ENCODE measurements around the gene AASDHPPT. TPM values are rescaled to one million over a fixed set of nuclear protein-coding genes. Genes with fewer than 3 reads are reported as not detected.

The AASDHPPT gene
- total RNA-seq, 1 donor from 2014 or later: 48.8 TPM

- H3K4me3 ChIP-seq (ENCODE audit: low read depth, low read length): no peak overlapping the region
- TF ChIP-seq, protein P1, sequence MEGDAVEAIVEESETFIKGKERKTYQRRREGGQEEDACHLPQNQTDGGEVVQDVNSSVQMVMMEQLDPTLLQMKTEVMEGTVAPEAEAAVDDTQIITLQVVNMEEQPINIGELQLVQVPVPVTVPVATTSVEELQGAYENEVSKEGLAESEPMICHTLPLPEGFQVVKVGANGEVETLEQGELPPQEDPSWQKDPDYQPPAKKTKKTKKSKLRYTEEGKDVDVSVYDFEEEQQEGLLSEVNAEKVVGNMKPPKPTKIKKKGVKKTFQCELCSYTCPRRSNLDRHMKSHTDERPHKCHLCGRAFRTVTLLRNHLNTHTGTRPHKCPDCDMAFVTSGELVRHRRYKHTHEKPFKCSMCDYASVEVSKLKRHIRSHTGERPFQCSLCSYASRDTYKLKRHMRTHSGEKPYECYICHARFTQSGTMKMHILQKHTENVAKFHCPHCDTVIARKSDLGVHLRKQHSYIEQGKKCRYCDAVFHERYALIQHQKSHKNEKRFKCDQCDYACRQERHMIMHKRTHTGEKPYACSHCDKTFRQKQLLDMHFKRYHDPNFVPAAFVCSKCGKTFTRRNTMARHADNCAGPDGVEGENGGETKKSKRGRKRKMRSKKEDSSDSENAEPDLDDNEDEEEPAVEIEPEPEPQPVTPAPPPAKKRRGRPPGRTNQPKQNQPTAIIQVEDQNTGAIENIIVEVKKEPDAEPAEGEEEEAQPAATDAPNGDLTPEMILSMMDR (conservative IDR thresholded peaks at IDR 0.05; ENCODE audit: low read depth, low read length): no peak
- no peak for DNase-seq (ENCODE audit: low read depth)
These were observed 21.6 kb downstream of the AASDHPPT start for GRCh38 chr11:106098893-106099553.

- no peak for DNase-seq (ENCODE audit: low read depth)
- TF ChIP-seq, protein P1 (conservative IDR thresholded peaks at IDR 0.05; ENCODE audit: low read depth, low read length): no peak
- no peak overlapping the region for H3K4me3 ChIP-seq (ENCODE audit: low read depth, low read length)
These were observed 23.9 kb downstream of the AASDHPPT start for GRCh38 chr11:106101370-106101769.

DNA sequence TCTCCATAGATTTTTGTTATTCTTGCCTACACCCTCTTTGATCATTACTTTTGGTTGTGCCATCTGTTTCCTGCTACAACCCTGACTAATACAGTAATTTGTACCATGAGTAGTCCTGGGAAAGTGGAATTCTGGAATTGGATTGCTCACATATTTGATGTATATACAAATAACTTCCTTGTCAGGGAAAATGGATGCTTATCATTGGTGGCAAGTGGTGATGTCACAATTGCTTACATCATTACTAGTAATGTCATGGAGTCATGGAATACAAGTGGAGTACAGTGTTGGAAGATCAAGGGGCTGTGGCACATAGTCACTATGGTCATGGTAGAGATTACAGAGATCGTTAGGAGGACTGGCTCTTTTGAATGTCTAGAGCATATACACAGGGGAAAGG lies 24.4 kb downstream of the AASDHPPT start:
- DNase-seq (ENCODE audit: low read depth): no peak
- TF ChIP-seq, protein P1 (conservative IDR thresholded peaks at IDR 0.05; ENCODE audit: low read depth, low read length): no peak
- no peak overlapping the region for H3K4me3 ChIP-seq (ENCODE audit: low read depth, low read length)

DNA sequence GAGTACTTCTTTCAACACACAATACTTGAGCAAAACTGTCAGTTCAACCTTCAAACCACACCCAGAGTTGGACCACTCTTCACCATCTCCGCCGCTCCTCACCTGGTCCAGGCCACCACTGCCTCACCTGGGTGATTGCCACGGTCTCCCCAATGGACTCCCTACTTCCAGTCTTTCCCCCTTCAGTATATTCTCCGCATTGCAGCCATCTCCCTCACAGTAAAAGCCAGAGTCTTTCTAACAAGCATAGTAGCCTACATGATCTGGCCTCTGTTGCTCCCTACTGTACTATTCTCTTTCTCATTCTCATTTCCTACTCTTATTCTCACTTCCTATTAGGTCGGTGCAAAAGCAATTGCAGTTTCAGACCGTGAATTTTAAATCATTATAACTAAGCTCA lies 28.5 kb downstream of the AASDHPPT start:
- DNase-seq (ENCODE audit: low read depth): no peak
- no peak overlapping the region for H3K4me3 ChIP-seq (ENCODE audit: low read depth, low read length)
- TF ChIP-seq, protein P1 (conservative IDR thresholded peaks at IDR 0.05; ENCODE audit: low read depth, low read length): no peak

DNA sequence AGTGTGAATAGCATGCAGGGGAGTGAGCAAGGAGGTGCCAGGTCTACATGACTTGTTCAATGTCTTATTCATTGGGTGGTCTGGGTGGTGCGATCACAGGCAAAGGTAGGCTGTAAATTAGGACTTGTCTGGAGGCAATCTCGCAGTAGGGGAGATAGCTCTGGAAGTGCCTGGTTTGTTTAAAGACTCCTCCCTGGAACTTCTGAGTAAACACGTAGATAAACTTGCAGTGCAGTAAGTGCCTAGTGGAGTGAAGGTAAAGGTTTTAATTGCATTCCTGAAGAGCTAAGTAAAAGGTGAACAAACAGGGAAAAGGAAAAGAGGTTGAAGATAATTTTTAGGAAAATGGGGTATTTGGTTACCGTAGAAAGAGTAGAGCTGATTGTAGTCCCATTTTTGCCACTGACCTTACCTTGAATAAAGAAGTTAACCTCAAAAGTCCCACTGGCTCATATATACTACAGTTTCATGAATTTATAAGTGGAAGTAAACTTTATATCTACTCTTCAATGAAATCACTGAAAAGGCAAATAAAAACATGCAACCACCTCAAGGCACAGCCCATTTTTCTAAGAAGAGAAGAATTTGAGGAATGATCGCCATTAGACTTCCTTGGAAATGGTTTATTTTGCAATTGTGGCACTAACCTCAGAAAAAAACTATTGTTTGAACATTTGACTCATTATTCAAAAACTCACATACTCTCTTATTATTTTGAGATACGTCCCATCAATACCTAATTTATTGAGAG lies 44.3 kb downstream of the AASDHPPT start:
- TF ChIP-seq, protein P1 (conservative IDR thresholded peaks at IDR 0.05; ENCODE audit: low read depth, low read length): no peak
- no peak overlapping the region for H3K4me3 ChIP-seq (ENCODE audit: low read depth, low read length)
- no peak for DNase-seq (ENCODE audit: low read depth)

GRCh38 chr11:106127604-106128003 lies 50.1 kb downstream of the AASDHPPT start:
- no peak overlapping the region for H3K4me3 ChIP-seq (ENCODE audit: low read depth, low read length)
- TF ChIP-seq, protein P1 (conservative IDR thresholded peaks at IDR 0.05; ENCODE audit: low read depth, low read length): no peak
- DNase-seq (ENCODE audit: low read depth): no peak
